Caco-2 (cell line): Measurements from ENCODE around the gene FSTL3. TPM values are rescaled to one million over a fixed set of nuclear protein-coding genes. Genes with fewer than 3 reads are reported as not detected.

Experiments
- BruUV-seq: library from RNA; stranded (reverse); fragments of 400-500 nt; replicated peaks from 2 replicates; lab custom pipeline; 2021; lab: Mats Ljungman, UMichigan
- CTCF ChIA-PET: fragments of 300-600 bp; sonication (Branson Sonifier 250); formaldehyde crosslinking; loops from one replicate; lab custom pipeline; 2022; ENCODE audit warnings: antibody characterized with exemption; lab: Charles Lee
- POLR2A ChIA-PET: fragments of 300-600 bp; sonication (Branson Sonifier 250); formaldehyde crosslinking; loops from one replicate; lab custom pipeline; 2022; ENCODE audit warnings: antibody characterized with exemption; lab: Charles Lee
- DNase-seq, 2 experiments: peaks; one replicate each; pipeline versions ENCODE4 v3.0.0 to v3.0.0-alpha.2; 2020 to 2022
- H3K27me3 ChIP-seq: replicated peaks from 2 replicates; pipeline ENCODE4 v1.6.0; 2011; ENCODE audit warnings: low read length; ENCODE audit not compliant: control insufficient read depth, insufficient read depth
- H3K36me3 ChIP-seq: 2 replicates; pipeline ENCODE4 v1.5.1; 2011; ENCODE audit warnings: low read length; ENCODE audit not compliant: control insufficient read depth, insufficient read depth
- H3K4me1 ChIP-seq: fragments of 250-450 bp; sonication (Bioruptor Pico); 2 replicates; pipeline ENCODE4 v1.5.1; 2020; ENCODE audit warnings: mild to moderate bottlenecking
- H3K4me3 ChIP-seq: 2 replicates; pipeline ENCODE4 v1.5.1; 2011; ENCODE audit warnings: low read depth, mild to moderate bottlenecking, control low read depth, low read length
- H3K9me3 ChIP-seq: fragments of 250-450 bp; sonication (Bioruptor Pico); 2 replicates; pipeline ENCODE4 v1.5.1; 2020; ENCODE audit warnings: mild to moderate bottlenecking, moderate library complexity
- H3K27ac Mint-ChIP-seq: one replicate; pipeline ENCODE4 v1.8.0; 2022; ENCODE audit warnings: mixed read lengths; ENCODE audit not compliant: unreplicated experiment
- H3K27me3 Mint-ChIP-seq: one replicate; pipeline ENCODE4 v1.8.0; 2022; ENCODE audit warnings: mixed read lengths; ENCODE audit not compliant: insufficient read depth, unreplicated experiment
- H3K36me3 Mint-ChIP-seq: one replicate; pipeline ENCODE4 v1.8.0; 2022; ENCODE audit warnings: mild to moderate bottlenecking, mixed read lengths; ENCODE audit not compliant: insufficient read depth, unreplicated experiment
- H3K4me1 Mint-ChIP-seq: one replicate; pipeline ENCODE4 v1.8.0; 2022; ENCODE audit warnings: low read depth, mixed read lengths; ENCODE audit not compliant: unreplicated experiment
- H3K4me3 Mint-ChIP-seq: one replicate; pipeline ENCODE4 v1.8.0; 2022; ENCODE audit warnings: mild to moderate bottlenecking, moderate library complexity, mixed read lengths; ENCODE audit not compliant: unreplicated experiment
- H3K9me3 Mint-ChIP-seq: one replicate; pipeline ENCODE4 v1.8.0; 2022; ENCODE audit warnings: mixed read lengths; ENCODE audit not compliant: unreplicated experiment
- CTCF ChIP-seq, 2 experiments: fragments of 200-600 bp in 1 of 2; IDR thresholded peaks; 1 replicate in 1 of 2; 2 replicates in 1 of 2; pipeline versions ENCODE4 v1.5.1 to v1.8.0; 2011 to 2022; ENCODE audit warnings: antibody characterized with exemption in 1 of 2, control low read depth in 1 of 2, inconsistent platforms in 1 of 2, low read depth in 1 of 2, low read length in 1 of 2, mild to moderate bottlenecking in 1 of 2, moderate library complexity in 1 of 2; ENCODE audit not compliant: insufficient read depth in 1 of 2, severe bottlenecking in 1 of 2, unreplicated experiment in 1 of 2
- intact Hi-C: fragments of 100-400 bp; cut with micrococcal nuclease; formaldehyde crosslinking; loops from one replicate; pipeline ENCODE4 v1.10.0; 2022; ENCODE audit not compliant: unreplicated experiment
- total RNA-seq: library from RNA; stranded (reverse); gene quantifications from 2 replicates; pipeline ENCODE4 v1.2.3, GENCODE V29; 2022

The FSTL3 gene
- total RNA-seq, 1 experiment from 2014 or later: 26.3 TPM

GRCh38 chr19:719636-720344 is 43.6 kb downstream of the FSTL3 start:
- Mint-ChIP-seq H3K4me3 (no peak overlapping the region), H3K36me3 (peaks cover 23% of the 10 kb centered on the region), H3K27me3 (no peaks in the 10 kb centered on the region), H3K9me3 (peaks cover 9% of the 10 kb centered on the region), H3K27ac (no peak overlapping the region), H3K4me1 (no peaks in the 10 kb centered on the region)
- H3K4me3 ChIP-seq: no peak overlapping the region
- CTCF ChIA-PET: no interaction called here
- no peaks in the 10 kb centered on the region for H3K36me3 ChIP-seq
- BruUV-seq: no TSS peak
- no peak for TF ChIP-seq CTCF (IDR thresholded peaks at IDR 0.05; ENCODE audit: insufficient read depth in 1 of 2, low read depth in 1 of 2, low read length in 1 of 2, severe bottlenecking in 1 of 2, unreplicated experiment in 1 of 2)
- no peaks in the 10 kb centered on the region for H3K4me1 ChIP-seq
- no peaks in the 10 kb centered on the region for H3K27me3 ChIP-seq
- DNase-seq: no peak
- intact Hi-C loops: no loop called here
- POLR2A ChIA-PET: no interaction called here
- H3K9me3 ChIP-seq: no peaks in the 10 kb centered on the region; the same call in 1 of the 2 replicates

DNA sequence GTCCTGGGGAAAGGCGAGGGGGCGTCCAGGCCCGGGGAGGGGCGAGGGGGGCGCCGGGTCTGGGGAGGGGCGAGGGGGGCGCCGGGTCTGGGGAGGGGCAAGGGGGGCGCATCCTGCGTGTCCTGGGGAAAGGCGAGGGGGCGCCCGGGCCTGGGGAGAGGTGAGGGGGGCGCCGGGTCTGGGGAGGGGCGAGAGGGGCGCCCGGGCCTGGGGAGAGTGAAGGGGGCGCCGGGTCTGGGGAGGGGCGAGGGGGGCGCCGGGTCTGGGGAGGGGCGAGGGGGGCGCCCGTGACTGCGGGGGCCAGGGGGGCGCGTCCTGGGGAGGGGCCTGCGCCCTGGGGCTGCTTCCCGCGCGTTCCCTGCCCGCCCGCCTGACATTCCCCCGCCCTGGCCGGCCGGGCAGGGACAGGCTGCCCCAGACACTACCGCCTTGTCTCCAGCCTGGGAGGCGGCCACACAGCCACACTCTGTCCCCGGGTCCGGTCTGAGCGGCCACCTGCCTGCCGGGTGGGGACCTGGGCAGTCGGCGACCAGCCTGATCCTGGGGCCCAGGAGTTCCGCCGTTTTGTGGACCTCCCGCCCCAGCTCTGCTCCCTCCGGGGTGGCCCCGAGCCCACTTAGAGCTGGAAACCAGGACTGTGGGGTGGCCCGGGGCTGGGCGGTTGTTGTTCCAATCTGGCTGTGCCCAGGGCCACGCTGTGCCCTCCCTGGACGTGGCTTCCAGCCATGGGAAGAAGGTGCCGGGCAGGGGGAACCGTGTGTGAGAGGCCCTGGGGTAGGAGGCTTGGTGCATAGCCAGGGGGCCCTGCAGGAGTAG is 44.4 kb downstream of the FSTL3 start:
- H3K36me3 Mint-ChIP-seq: peaks cover 19% of the 10 kb centered on the region
- intact Hi-C loops: no loop called here
- POLR2A ChIA-PET: no interaction called here
- H3K4me3 ChIP-seq: no peak overlapping the region
- H3K9me3 ChIP-seq: no peaks in the 10 kb centered on the region; the same call in 1 of the 2 replicates
- no peak for DNase-seq
- no peaks in the 10 kb centered on the region for H3K27me3 ChIP-seq
- no peaks in the 10 kb centered on the region for H3K4me1 Mint-ChIP-seq
- H3K27me3 Mint-ChIP-seq: no peaks in the 10 kb centered on the region
- peaks cover 4% of the 10 kb centered on the region for H3K9me3 Mint-ChIP-seq
- CTCF ChIA-PET: no interaction called here
- H3K4me3 Mint-ChIP-seq: no peak overlapping the region
- no peak overlapping the region for H3K27ac Mint-ChIP-seq
- no peaks in the 10 kb centered on the region for H3K36me3 ChIP-seq
- no TSS peak for BruUV-seq
- no peak for TF ChIP-seq CTCF (IDR thresholded peaks at IDR 0.05; ENCODE audit: insufficient read depth in 1 of 2, low read depth in 1 of 2, low read length in 1 of 2, severe bottlenecking in 1 of 2, unreplicated experiment in 1 of 2)
- H3K4me1 ChIP-seq: no peaks in the 10 kb centered on the region

DNA sequence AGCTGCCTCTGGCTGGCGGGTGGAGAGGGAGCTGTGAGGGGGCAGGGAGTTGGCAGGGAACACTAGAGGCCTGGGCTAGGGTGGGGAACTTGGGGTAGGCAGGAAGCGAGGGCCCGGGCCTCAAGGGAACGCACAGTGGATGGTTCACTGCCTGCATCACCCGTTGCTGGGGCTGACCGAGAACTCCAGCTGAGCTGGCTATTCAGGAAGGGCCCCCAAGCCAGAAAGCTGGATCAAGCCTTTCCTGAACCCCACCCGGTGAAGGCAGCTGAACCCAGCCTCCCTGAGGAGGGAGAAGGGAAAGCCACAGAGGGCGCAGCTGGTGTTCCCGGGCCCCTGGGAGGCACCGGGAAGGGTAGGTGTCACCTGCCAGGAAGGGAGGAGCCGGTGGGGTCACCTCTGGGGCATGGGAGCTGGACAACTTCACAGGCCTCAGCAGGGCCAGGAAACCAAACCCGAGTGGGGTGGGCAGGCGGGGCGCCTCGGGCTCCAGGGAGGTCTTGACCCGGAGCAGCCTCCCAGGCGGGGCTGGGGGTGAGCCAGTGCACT is 46.4 kb downstream of the FSTL3 start:
- Mint-ChIP-seq H3K4me1 (no peaks in the 10 kb centered on the region), H3K27me3 (no peaks in the 10 kb centered on the region), H3K9me3 (no peaks in the 10 kb centered on the region), H3K27ac (no peak overlapping the region), H3K36me3 (peaks cover 13% of the 10 kb centered on the region), H3K4me3 (no peak overlapping the region)
- no peaks in the 10 kb centered on the region for H3K4me1 ChIP-seq
- POLR2A ChIA-PET: no interaction called here
- TF ChIP-seq CTCF (IDR thresholded peaks at IDR 0.05; ENCODE audit: insufficient read depth in 1 of 2, low read depth in 1 of 2, low read length in 1 of 2, severe bottlenecking in 1 of 2, unreplicated experiment in 1 of 2): no peak
- CTCF ChIA-PET: no interaction called here
- no peak for DNase-seq
- BruUV-seq: no TSS peak
- no peaks in the 10 kb centered on the region for H3K27me3 ChIP-seq
- H3K9me3 ChIP-seq: no peaks in the 10 kb centered on the region
- intact Hi-C loops: no loop called here
- no peaks in the 10 kb centered on the region for H3K36me3 ChIP-seq
- no peak overlapping the region for H3K4me3 ChIP-seq
